Mesenteric fat pad (tissue), 1 donor: ENCODE results near the gene POLR3H. TPM values are rescaled to one million over a fixed set of nuclear protein-coding genes. Genes with fewer than 3 reads are reported as not detected.
"Not testable (repeated sequence)": the region's sequence is repeated elsewhere in the genome, so short reads cannot be mapped to it uniquely, and the experiment has no call there.

Source experiments
- DNase-seq: peaks from one replicate; pipeline ENCODE4 v3.0.0-alpha.2; 2020; ENCODE audit warnings: low spot score
- long read RNA-seq: library from polyadenylated mRNA; unstranded; transcript quantifications from one replicate; pipeline ENCODE4 v2.0.0, GENCODE V29; 2020
- total RNA-seq: library from RNA; stranded (reverse); fragmentation: NEBNext Ultra II Directional; extraction: Animal tissue kit (Norgen Biotek cat#: 25700); gene quantifications from one replicate; pipeline ENCODE4 v1.2.1, GENCODE V29; 2021
- donor health status: DM: yes; HTN: yes; CAD: no.

Gene POLR3H
- total RNA-seq, result 57.5 TPM
- long read RNA-seq, full-length matches to known transcripts, result 218 of 249 reads
- long read RNA-seq, partial matches to known transcripts, result 3 of 249 reads
- long read RNA-seq, other reads (novel, unspliced or antisense), result 28 of 249 reads

GRCh38 chr22:41543854-41544670 lies at the start of gene POLR3H:
Gene POLR3H (minus strand): TSS chr22:41544470. CDS start chr22:41544101, 369 bp downstream.
- peak; percentile 99 for DNase-seq

GRCh38 chr22:41593336-41593960 lies 49.2 kb upstream of the POLR3H start:
- DNase-seq, result not testable (repeated sequence)

GRCh38 chr22:41589391-41590241 lies 45.3 kb upstream of the POLR3H start, which contains the start of gene PMM1:
Gene PMM1 (minus strand): TSS chr22:41589840. CDS start chr22:41589805, 35 bp downstream.
- peak; percentile 100 for DNase-seq

- DNase-seq, result no peak
These were observed 43.1 kb upstream of the POLR3H start for GRCh38 chr22:41587347-41587723.

- DNase-seq, result no peak
These were observed 41.6 kb upstream of the POLR3H start for GRCh38 chr22:41585898-41586297.

- DNase-seq, result no peak
These were observed 40.6 kb upstream of the POLR3H start for GRCh38 chr22:41584881-41585280.

- no peak for DNase-seq
These were observed 38.4 kb upstream of the POLR3H start for GRCh38 chr22:41582694-41583093.

GRCh38 chr22:41579997-41580355 lies 35.7 kb upstream of the POLR3H start:
- DNase-seq, result no peak

- DNase-seq, result no peak
These were observed 35.2 kb upstream of the POLR3H start for GRCh38 chr22:41579297-41579996.

- no peak for DNase-seq
These were observed 34.5 kb upstream of the POLR3H start for GRCh38 chr22:41578818-41579217.

GRCh38 chr22:41578114-41578513 lies 33.8 kb upstream of the POLR3H start:
- DNase-seq, result no peak

GRCh38 chr22:41576877-41577276 lies 32.6 kb upstream of the POLR3H start:
- DNase-seq, result no peak

- no peak for DNase-seq
These were observed 31.3 kb upstream of the POLR3H start for GRCh38 chr22:41575533-41575932.

GRCh38 chr22:41574847-41575381 lies 30.6 kb upstream of the POLR3H start:
- DNase-seq, result no peak

- DNase-seq, result no peak
These were observed 29.4 kb upstream of the POLR3H start for GRCh38 chr22:41573677-41574076.

GRCh38 chr22:41572305-41572704 lies 28.0 kb upstream of the POLR3H start:
- DNase-seq, result not testable (repeated sequence)

GRCh38 chr22:41571786-41572185 lies 27.5 kb upstream of the POLR3H start:
- no peak for DNase-seq

GRCh38 chr22:41570221-41570620 lies 26.0 kb upstream of the POLR3H start:
- no peak for DNase-seq

GRCh38 chr22:41568811-41569210 lies 24.5 kb upstream of the POLR3H start:
- no peak for DNase-seq

- no peak for DNase-seq
These were observed 23.2 kb upstream of the POLR3H start for GRCh38 chr22:41567512-41567768.
